HepG2 (cell line): Measurements from ENCODE around the gene LZTR1. TPM values are rescaled to one million over a fixed set of nuclear protein-coding genes. Genes with fewer than 3 reads are reported as not detected.

ENCODE experiments used
- GTF3A ChIP-seq: sonication (generic); formaldehyde crosslinking; conservative IDR thresholded peaks from 2 replicates; pipeline ENCODE4 v1.4.0; 2020; ENCODE audit warnings: mild to moderate bottlenecking, missing genetic modification reagents
- MTF2 ChIP-seq: sonication (generic); formaldehyde crosslinking; IDR thresholded peaks from 2 replicates; pipeline ENCODE4 v1.5.0; 2020; ENCODE audit warnings: missing genetic modification reagents, borderline replicate concordance
- NR2F6 ChIP-seq, 2 experiments: IDR thresholded peaks; 2 replicates each; pipeline ENCODE4 v1.6.1; 2016; ENCODE audit warnings: antibody characterized with exemption in 1 of 2, mild to moderate bottlenecking in 1 of 2
- RORA ChIP-seq: sonication (generic); formaldehyde crosslinking; IDR thresholded peaks from 2 replicates; pipeline ENCODE4 v1.5.0; 2020; ENCODE audit warnings: mild to moderate bottlenecking, missing genetic modification reagents, moderate library complexity
- TBP ChIP-seq: sonication (generic); formaldehyde crosslinking; IDR thresholded peaks from 2 replicates; pipeline ENCODE4 v1.5.0; 2020; ENCODE audit warnings: missing genetic modification reagents
- ZC3H4 ChIP-seq: sonication (generic); formaldehyde crosslinking; IDR thresholded peaks from 2 replicates; pipeline ENCODE4 v1.4.0; 2020; ENCODE audit warnings: missing genetic modification reagents, borderline replicate concordance
- ZMYM2 ChIP-seq: sonication (generic); formaldehyde crosslinking; IDR thresholded peaks from 2 replicates; pipeline ENCODE4 v1.8.0; 2022; ENCODE audit warnings: mild to moderate bottlenecking, missing genetic modification reagents
- ZNF552 ChIP-seq: sonication (generic); formaldehyde crosslinking; IDR thresholded peaks from 2 replicates; pipeline ENCODE4 v1.9.0; 2022; ENCODE audit warnings: missing genetic modification reagents, mild to moderate bottlenecking, borderline replicate concordance
- ZSCAN21 ChIP-seq: sonication (generic); formaldehyde crosslinking; IDR thresholded peaks from 2 replicates; pipeline ENCODE4 v1.8.0; 2022; ENCODE audit warnings: mild to moderate bottlenecking, missing genetic modification reagents, moderate library complexity, borderline replicate concordance
- polyA plus RNA-seq, 8 experiments: library from polyadenylated mRNA; depleted of rRNA in 3 of 8; stranded (reverse) in 7 of 8; unstranded in 1 of 8; fragments of >200 nt; fragmentation: Illumina TruSeq in 4 of 8; extraction: Trizol in 4 of 8; gene quantifications; 2 replicates each; pipeline versions ENCODE4 v1.2.1 to v1.2.3, GENCODE V29; 2011 to 2016; ENCODE audit warnings: low read depth in 4 of 8, missing spikeins in 1 of 8, mixed read lengths in 1 of 8; ENCODE audit not compliant: insufficient read depth in 1 of 8
- total RNA-seq, 5 experiments: library from RNA; depleted of rRNA; stranded (reverse); fragments of >200 nt; fragmentation: Illumina TruSeq; extraction: Trizol; gene quantifications; 2 replicates each; pipeline ENCODE4 v1.2.3, GENCODE V29; 2016; ENCODE audit warnings: low read depth in 1 of 5
- TF ChIP-seq, protein P1 (sequence below): IDR thresholded peaks from 2 replicates; pipeline ENCODE4 v1.6.1; 2016; ENCODE audit warnings: missing genetic modification reagents, missing compliant biosample characterization
- TF ChIP-seq, protein P2 (sequence below): sonication (generic); formaldehyde crosslinking; IDR thresholded peaks from 2 replicates; pipeline ENCODE4 v1.4.0; 2020; ENCODE audit warnings: missing genetic modification reagents
- TF ChIP-seq, protein P3 (sequence below): IDR thresholded peaks from 2 replicates; pipeline ENCODE4 v1.6.1; 2016; ENCODE audit warnings: missing biosample characterization, missing genetic modification reagents, low read depth
- TF ChIP-seq, protein P4 (sequence below): sonication (generic); formaldehyde crosslinking; IDR thresholded peaks from 2 replicates; pipeline ENCODE4 v1.4.0; 2020; ENCODE audit warnings: missing genetic modification reagents, mild to moderate bottlenecking, borderline replicate concordance
- TF ChIP-seq, protein P5 (sequence below): sonication (generic); formaldehyde crosslinking; IDR thresholded peaks from 2 replicates; pipeline ENCODE4 v1.5.1; 2020; ENCODE audit warnings: missing genetic modification reagents, mild to moderate bottlenecking, borderline replicate concordance
- TF ChIP-seq, protein P6 (sequence below): sonication (generic); formaldehyde crosslinking; IDR thresholded peaks from 2 replicates; pipeline ENCODE4 v1.5.1; 2020; ENCODE audit warnings: mild to moderate bottlenecking, missing genetic modification reagents, borderline replicate concordance
- TF ChIP-seq, protein P7 (sequence below): sonication (generic); formaldehyde crosslinking; IDR thresholded peaks from 2 replicates; pipeline ENCODE4 v1.4.0; 2020; ENCODE audit warnings: mild to moderate bottlenecking, missing genetic modification reagents
- TF ChIP-seq, protein P8 (sequence below): sonication (generic); formaldehyde crosslinking; IDR thresholded peaks from 2 replicates; pipeline ENCODE4 v1.8.0; 2022; ENCODE audit warnings: missing genetic modification reagents, mild to moderate bottlenecking, borderline replicate concordance

LZTR1 gene
- total and polyA plus RNA-seq, 2 of the 13 experiments (the other 11 are each of a cell fraction or from before 2014, with no cell fraction given): 21.8 to 22.4 TPM

DNA sequence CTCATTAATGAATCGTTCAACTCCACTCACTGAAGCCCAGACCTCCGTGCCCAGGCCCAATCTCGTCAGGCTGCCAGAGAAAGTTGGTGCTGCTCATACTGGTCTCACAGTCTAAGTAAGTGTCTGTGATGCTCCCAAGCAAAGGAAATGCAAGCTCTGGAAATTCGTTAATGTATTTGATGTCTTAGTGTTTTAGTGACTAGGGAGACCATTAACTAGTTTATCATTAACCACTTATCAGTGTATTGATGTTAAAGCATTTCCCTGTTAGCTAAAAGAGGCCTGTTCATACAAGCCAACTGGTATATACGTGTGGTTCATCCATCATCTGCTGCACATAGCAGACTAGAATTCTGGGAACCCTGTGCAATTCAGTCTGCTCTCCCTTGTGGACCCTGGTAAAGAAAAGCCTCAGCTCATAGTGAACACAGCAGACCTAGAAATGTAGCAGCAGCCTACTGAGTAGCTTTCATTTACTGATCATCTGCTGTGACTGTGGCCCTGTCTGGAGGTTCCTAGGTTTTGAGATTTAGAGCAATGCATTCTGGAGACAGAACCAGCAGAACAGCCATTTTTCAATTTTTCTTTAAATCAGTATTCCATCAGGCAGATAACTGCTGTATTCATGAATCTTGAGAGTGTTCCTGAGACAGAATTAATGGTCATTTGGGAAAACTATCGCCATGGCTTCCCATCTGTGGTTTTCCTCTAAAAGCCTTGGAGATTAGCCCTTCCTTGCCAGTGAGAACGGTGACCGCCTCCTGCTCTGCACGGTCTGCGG, 30.8 kb upstream of the LZTR1 start (continued):
- TF ChIP-seq, protein P1, sequence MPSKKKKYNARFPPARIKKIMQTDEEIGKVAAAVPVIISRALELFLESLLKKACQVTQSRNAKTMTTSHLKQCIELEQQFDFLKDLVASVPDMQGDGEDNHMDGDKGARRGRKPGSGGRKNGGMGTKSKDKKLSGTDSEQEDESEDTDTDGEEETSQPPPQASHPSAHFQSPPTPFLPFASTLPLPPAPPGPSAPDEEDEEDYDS (CRISPR knock-in tag): peak; percentile 94
- TF ChIP-seq, protein P2, sequence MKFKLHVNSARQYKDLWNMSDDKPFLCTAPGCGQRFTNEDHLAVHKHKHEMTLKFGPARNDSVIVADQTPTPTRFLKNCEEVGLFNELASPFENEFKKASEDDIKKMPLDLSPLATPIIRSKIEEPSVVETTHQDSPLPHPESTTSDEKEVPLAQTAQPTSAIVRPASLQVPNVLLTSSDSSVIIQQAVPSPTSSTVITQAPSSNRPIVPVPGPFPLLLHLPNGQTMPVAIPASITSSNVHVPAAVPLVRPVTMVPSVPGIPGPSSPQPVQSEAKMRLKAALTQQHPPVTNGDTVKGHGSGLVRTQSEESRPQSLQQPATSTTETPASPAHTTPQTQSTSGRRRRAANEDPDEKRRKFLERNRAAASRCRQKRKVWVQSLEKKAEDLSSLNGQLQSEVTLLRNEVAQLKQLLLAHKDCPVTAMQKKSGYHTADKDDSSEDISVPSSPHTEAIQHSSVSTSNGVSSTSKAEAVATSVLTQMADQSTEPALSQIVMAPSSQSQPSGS (CRISPR knock-in tag): no peak; the same call in 1 of the 2 replicates
- TF ChIP-seq RORA (CRISPR knock-in tag) (no peak), ZNF552 (no peak), ZMYM2 (no peak), ZC3H4 (no peak), TBP (CRISPR knock-in tag) (no peak), MTF2 (CRISPR knock-in tag) (no peak), GTF3A (CRISPR knock-in tag) (no peak), ZSCAN21 (no peak), NR2F6 (IDR thresholded peaks at IDR 0.05) (0 out of 2 replicates have a peak, but pooled peaks have one; percentile 24), NR2F6 (CRISPR knock-in tag; IDR thresholded peaks at IDR 0.05) (peak; percentile 40)
- TF ChIP-seq, protein P3, sequence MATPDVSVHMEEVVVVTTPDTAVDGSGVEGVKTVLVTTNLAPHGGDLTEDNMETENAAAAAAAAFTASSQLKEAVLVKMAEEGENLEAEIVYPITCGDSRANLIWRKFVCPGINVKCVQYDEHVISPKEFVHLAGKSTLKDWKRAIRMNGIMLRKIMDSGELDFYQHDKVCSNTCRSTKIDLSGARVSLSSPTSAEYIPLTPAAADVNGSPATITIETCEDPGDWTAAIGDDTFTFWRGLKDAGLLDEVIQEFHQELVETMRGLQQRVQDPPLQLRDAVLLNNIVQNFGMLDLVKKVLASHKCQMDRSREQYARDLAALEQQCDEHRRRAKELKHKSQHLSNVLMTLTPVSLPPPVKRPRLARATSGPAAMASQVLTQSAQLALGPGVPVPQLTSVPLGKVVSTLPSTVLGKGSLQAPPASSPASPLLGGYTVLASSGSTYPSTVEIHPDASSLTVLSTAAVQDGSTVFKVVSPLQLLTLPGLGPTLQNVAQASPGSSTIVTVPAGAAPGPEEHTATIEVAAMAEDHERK (CRISPR knock-in tag): no peak
- TF ChIP-seq, protein P4, sequence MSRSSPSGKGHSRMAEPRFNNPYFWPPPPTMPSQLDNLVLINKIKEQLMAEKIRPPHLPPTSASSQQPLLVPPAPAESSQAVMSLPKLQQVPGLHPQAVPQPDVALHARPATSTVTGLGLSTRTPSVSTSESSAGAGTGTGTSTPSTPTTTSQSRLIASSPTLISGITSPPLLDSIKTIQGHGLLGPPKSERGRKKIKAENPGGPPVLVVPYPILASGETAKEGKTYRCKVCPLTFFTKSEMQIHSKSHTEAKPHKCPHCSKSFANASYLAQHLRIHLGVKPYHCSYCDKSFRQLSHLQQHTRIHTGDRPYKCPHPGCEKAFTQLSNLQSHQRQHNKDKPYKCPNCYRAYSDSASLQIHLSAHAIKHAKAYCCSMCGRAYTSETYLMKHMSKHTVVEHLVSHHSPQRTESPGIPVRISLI (CRISPR knock-in tag): no peak
- TF ChIP-seq, protein P5, sequence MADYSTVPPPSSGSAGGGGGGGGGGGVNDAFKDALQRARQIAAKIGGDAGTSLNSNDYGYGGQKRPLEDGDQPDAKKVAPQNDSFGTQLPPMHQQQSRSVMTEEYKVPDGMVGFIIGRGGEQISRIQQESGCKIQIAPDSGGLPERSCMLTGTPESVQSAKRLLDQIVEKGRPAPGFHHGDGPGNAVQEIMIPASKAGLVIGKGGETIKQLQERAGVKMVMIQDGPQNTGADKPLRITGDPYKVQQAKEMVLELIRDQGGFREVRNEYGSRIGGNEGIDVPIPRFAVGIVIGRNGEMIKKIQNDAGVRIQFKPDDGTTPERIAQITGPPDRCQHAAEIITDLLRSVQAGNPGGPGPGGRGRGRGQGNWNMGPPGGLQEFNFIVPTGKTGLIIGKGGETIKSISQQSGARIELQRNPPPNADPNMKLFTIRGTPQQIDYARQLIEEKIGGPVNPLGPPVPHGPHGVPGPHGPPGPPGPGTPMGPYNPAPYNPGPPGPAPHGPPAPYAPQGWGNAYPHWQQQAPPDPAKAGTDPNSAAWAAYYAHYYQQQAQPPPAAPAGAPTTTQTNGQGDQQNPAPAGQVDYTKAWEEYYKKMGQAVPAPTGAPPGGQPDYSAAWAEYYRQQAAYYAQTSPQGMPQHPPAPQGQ (CRISPR knock-in tag): no peak
- TF ChIP-seq, protein P6, sequence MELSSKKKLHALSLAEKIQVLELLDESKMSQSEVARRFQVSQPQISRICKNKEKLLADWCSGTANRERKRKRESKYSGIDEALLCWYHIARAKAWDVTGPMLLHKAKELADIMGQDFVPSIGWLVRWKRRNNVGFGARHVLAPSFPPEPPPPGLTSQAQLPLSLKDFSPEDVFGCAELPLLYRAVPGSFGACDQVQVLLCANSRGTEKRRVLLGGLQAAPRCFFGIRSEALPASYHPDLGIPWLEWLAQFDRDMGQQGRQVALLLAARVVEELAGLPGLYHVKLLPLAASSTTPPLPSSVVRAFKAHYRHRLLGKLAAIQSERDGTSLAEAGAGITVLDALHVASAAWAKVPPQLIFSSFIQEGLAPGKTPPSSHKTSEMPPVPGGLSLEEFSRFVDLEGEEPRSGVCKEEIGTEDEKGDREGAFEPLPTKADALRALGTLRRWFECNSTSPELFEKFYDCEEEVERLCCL (CRISPR knock-in tag): no peak
- TF ChIP-seq, protein P7, sequence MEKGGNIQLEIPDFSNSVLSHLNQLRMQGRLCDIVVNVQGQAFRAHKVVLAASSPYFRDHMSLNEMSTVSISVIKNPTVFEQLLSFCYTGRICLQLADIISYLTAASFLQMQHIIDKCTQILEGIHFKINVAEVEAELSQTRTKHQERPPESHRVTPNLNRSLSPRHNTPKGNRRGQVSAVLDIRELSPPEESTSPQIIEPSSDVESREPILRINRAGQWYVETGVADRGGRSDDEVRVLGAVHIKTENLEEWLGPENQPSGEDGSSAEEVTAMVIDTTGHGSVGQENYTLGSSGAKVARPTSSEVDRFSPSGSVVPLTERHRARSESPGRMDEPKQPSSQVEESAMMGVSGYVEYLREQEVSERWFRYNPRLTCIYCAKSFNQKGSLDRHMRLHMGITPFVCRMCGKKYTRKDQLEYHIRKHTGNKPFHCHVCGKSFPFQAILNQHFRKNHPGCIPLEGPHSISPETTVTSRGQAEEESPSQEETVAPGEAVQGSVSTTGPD (CRISPR knock-in tag): no peak
- TF ChIP-seq, protein P8, sequence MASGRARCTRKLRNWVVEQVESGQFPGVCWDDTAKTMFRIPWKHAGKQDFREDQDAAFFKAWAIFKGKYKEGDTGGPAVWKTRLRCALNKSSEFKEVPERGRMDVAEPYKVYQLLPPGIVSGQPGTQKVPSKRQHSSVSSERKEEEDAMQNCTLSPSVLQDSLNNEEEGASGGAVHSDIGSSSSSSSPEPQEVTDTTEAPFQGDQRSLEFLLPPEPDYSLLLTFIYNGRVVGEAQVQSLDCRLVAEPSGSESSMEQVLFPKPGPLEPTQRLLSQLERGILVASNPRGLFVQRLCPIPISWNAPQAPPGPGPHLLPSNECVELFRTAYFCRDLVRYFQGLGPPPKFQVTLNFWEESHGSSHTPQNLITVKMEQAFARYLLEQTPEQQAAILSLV (CRISPR knock-in tag): no peak
